H9 (cell line): Measurements from ENCODE around the gene ECHDC1. TPM values are rescaled to one million over a fixed set of nuclear protein-coding genes. Genes with fewer than 3 reads are reported as not detected.

ENCODE experiments used
- DNase-seq: peaks from one replicate; pipeline ENCODE4 v3.0.0-alpha.2; 2017
- H2AFZ ChIP-seq: one replicate; pipeline ENCODE4 v1.6.1; 2013; ENCODE audit warnings: mild to moderate bottlenecking, low read length, control low read depth, moderate library complexity
- H2AK5ac ChIP-seq: 2 replicates; pipeline ENCODE4 v1.6.1; 2013; ENCODE audit warnings: low read length, control low read depth, mixed read lengths; ENCODE audit not compliant: insufficient read length
- H2BK120ac ChIP-seq: one replicate; pipeline ENCODE4 v1.6.1; 2013; ENCODE audit warnings: low read depth, mild to moderate bottlenecking, low read length, control low read depth, inconsistent platforms; ENCODE audit not compliant: poor library complexity, severe bottlenecking
- H2BK12ac ChIP-seq: 2 replicates; pipeline ENCODE4 v1.6.1; 2013; ENCODE audit warnings: low read length, control low read depth, mixed read lengths, low read depth; ENCODE audit not compliant: insufficient read length
- H2BK15ac ChIP-seq: 2 replicates; pipeline ENCODE4 v1.6.1; 2013; ENCODE audit warnings: low read depth, low read length, control low read depth
- H2BK20ac ChIP-seq: one replicate; pipeline ENCODE4 v1.6.1; 2013; ENCODE audit warnings: low read depth, mild to moderate bottlenecking, low read length, control low read depth, inconsistent platforms; ENCODE audit not compliant: poor library complexity, severe bottlenecking
- H2BK5ac ChIP-seq: 2 replicates; pipeline ENCODE4 v1.6.1; 2013; ENCODE audit warnings: low read length, control low read depth, mixed read lengths; ENCODE audit not compliant: insufficient read length
- H3K14ac ChIP-seq: 2 replicates; pipeline ENCODE4 v1.6.1; 2013; ENCODE audit warnings: low read length, control low read depth; ENCODE audit not compliant: insufficient read depth
- H3K18ac ChIP-seq: 2 replicates; pipeline ENCODE4 v1.6.1; 2013; ENCODE audit warnings: low read depth, mild to moderate bottlenecking, mixed read lengths, low read length, control low read depth; ENCODE audit not compliant: insufficient read length
- H3K23ac ChIP-seq: 2 replicates; pipeline ENCODE4 v1.6.1; 2013; ENCODE audit warnings: low read length, control low read depth, mixed read lengths, low read depth; ENCODE audit not compliant: insufficient read length
- H3K23me2 ChIP-seq: 2 replicates; pipeline ENCODE4 v1.6.1; 2013; ENCODE audit warnings: low read depth, mild to moderate bottlenecking, mixed read lengths, low read length, control low read depth; ENCODE audit not compliant: insufficient read length, poor library complexity, severe bottlenecking
- H3K27ac ChIP-seq: 2 replicates; pipeline ENCODE4 v1.5.1; 2013; ENCODE audit warnings: low read length, control low read depth, mixed read lengths, low read depth; ENCODE audit not compliant: insufficient read length
- H3K27me3 ChIP-seq: 2 replicates; pipeline ENCODE4 v1.6.1; 2013; ENCODE audit warnings: low read length, control low read depth, inconsistent platforms; ENCODE audit not compliant: insufficient read depth
- H3K4ac ChIP-seq: 2 replicates; pipeline ENCODE4 v1.6.1; 2013; ENCODE audit warnings: low read depth, mild to moderate bottlenecking, control low read depth, inconsistent platforms, low read length, moderate library complexity
- H3K4me1 ChIP-seq: 2 replicates; pipeline ENCODE4 v1.6.1; 2013; ENCODE audit warnings: low read length, control low read depth, inconsistent platforms; ENCODE audit not compliant: insufficient read depth
- H3K4me2 ChIP-seq: 2 replicates; pipeline ENCODE4 v1.6.1; 2013; ENCODE audit warnings: low read length, control low read depth, mixed read lengths; ENCODE audit not compliant: insufficient read length, insufficient read depth
- H3K56ac ChIP-seq: 2 replicates; pipeline ENCODE4 v1.6.1; 2013; ENCODE audit warnings: low read depth, mild to moderate bottlenecking, mixed read lengths, low read length, control low read depth; ENCODE audit not compliant: insufficient read length
- H3K79me1 ChIP-seq: 2 replicates; pipeline ENCODE4 v1.6.1; 2013; ENCODE audit warnings: low read depth, mild to moderate bottlenecking, moderate library complexity, low read length, control low read depth, inconsistent platforms; ENCODE audit not compliant: insufficient read depth, poor library complexity, severe bottlenecking
- H3K79me2 ChIP-seq: 2 replicates; pipeline ENCODE4 v1.6.1; 2013; ENCODE audit warnings: low read length, control low read depth, inconsistent platforms; ENCODE audit not compliant: insufficient read depth
- H3K9ac ChIP-seq: 2 replicates; pipeline ENCODE4 v1.6.1; 2013; ENCODE audit warnings: low read length, control low read depth, mixed read lengths; ENCODE audit not compliant: insufficient read length; ENCODE audit errors: extremely low read depth
- H3K9me3 ChIP-seq: one replicate; pipeline ENCODE4 v1.6.1; 2013; ENCODE audit warnings: low read depth, low read length, inconsistent platforms; ENCODE audit not compliant: control insufficient read depth
- H3T11ph ChIP-seq: one replicate; pipeline ENCODE4 v1.6.1; 2013; ENCODE audit warnings: mild to moderate bottlenecking, low read length, control low read depth, inconsistent platforms
- H4K20me1 ChIP-seq: one replicate; pipeline ENCODE4 v1.6.1; 2013; ENCODE audit not compliant: control insufficient read depth, insufficient read length, insufficient read depth
- H4K5ac ChIP-seq: 2 replicates; pipeline ENCODE4 v1.6.1; 2013; ENCODE audit warnings: low read depth, mild to moderate bottlenecking, mixed read lengths, low read length, control low read depth; ENCODE audit not compliant: insufficient read length
- H4K8ac ChIP-seq: replicated peaks from 2 replicates; pipeline ENCODE4 v1.6.1; 2013; ENCODE audit warnings: low read length, control low read depth, mixed read lengths, low read depth; ENCODE audit not compliant: insufficient read length
- H4K91ac ChIP-seq: 2 replicates; pipeline ENCODE4 v1.6.1; 2013; ENCODE audit warnings: low read depth, mild to moderate bottlenecking, moderate library complexity, mixed read lengths, low read length, control low read depth; ENCODE audit not compliant: insufficient read length
- H3K27ac Mint-ChIP-seq, 3 experiments: 2 replicates in 2 of 3; 3 replicates in 1 of 3; pipeline ENCODE4 v1.8.0; 2020 to 2021; ENCODE audit warnings: mixed read lengths in 3 of 3, mild to moderate bottlenecking in 1 of 3, moderate library complexity in 1 of 3
- H3K27me3 Mint-ChIP-seq: 2 replicates; pipeline ENCODE4 v1.8.0; 2021; ENCODE audit warnings: low read depth, mild to moderate bottlenecking, moderate library complexity, mixed read lengths
- H3K36me3 Mint-ChIP-seq, 3 experiments: 2 replicates in 2 of 3; 3 replicates in 1 of 3; pipeline ENCODE4 v1.8.0; 2020 to 2021; ENCODE audit warnings: low read depth in 3 of 3, mixed read lengths in 3 of 3; ENCODE audit not compliant: insufficient read depth in 1 of 3
- H3K4me1 Mint-ChIP-seq, 2 experiments: 2 replicates each; pipeline ENCODE4 v1.8.0; 2020; ENCODE audit warnings: mixed read lengths in 2 of 2
- H3K4me3 Mint-ChIP-seq, 2 experiments: 2 replicates in 1 of 2; 3 replicates in 1 of 2; pipeline ENCODE4 v1.8.0; 2020 to 2021; ENCODE audit warnings: mild to moderate bottlenecking in 2 of 2, mixed read lengths in 2 of 2, moderate library complexity in 1 of 2
- H3K9me3 Mint-ChIP-seq, 2 experiments: 2 replicates in 1 of 2; 3 replicates in 1 of 2; pipeline ENCODE4 v1.8.0; 2020; ENCODE audit warnings: mild to moderate bottlenecking in 2 of 2, mixed read lengths in 2 of 2, moderate library complexity in 1 of 2
- CTCF ChIP-seq: fragments of 200-600 bp; sonication (generic); conservative IDR thresholded peaks from 3 replicates; pipeline ENCODE4 v1.8.0; 2021; ENCODE audit warnings: antibody characterized with exemption, mild to moderate bottlenecking
- WGBS: extraction: QIAGEN DNeasy Blood & Tissue Kit; methylation state at CpG from one replicate; pipeline ENCODE4 v1.1.7; 2013; ENCODE audit warnings: missing lambda C conversion rate, low lambda C conversion rate, mixed read lengths; ENCODE audit not compliant: insufficient read length; ENCODE audit errors: extremely low coverage; 5-methylcytosine and 5-hydroxymethylcytosine counted together
- total RNA-seq: library from RNA; stranded (reverse); gene quantifications from 2 replicates; pipeline ENCODE4 v1.2.1, GENCODE V29; 2021

ECHDC1 gene
- total RNA-seq, 1 experiment from 2014 or later, result 47.8 TPM

GRCh38 chr6:127255286-127255685, 88.1 kb downstream of the ECHDC1 start:
- Histone ChIP-seq H3K4me2 (no peak overlapping the region), H4K5ac (no peak overlapping the region), H3K27ac (no peak overlapping the region), H3K79me2 (no peaks in the 10 kb centered on the region), H3K4me1 (no peaks in the 10 kb centered on the region), H3K9me3 (no peaks in the 10 kb centered on the region), H4K91ac (no peak overlapping the region), H3K18ac (no peak overlapping the region), H4K8ac (no peak overlapping the region), H3K4ac (no peak overlapping the region), H3K23ac (no peak overlapping the region), H3K27me3 (no peaks in the 10 kb centered on the region), H3K56ac (no peak overlapping the region), H3K9ac (no peak overlapping the region), H3K23me2 (no peaks in the 10 kb centered on the region), H2AK5ac (no peak overlapping the region), H2BK12ac (no peak overlapping the region), H3T11ph (no peak overlapping the region), H2BK120ac (no peak overlapping the region), H2BK15ac (no peak overlapping the region), H3K79me1 (no peaks in the 10 kb centered on the region), H4K20me1 (no peaks in the 10 kb centered on the region), H2AFZ (no peak overlapping the region), H2BK5ac (no peak overlapping the region), H3K14ac (no peak overlapping the region), H2BK20ac (no peak overlapping the region)
- Mint-ChIP-seq H3K4me1 (no peaks in the 10 kb centered on the region), H3K27me3 (peaks cover 4% of the 10 kb centered on the region), H3K4me3 (no peak overlapping the region), H3K9me3 (no peaks in the 10 kb centered on the region; a peak in 1 of 5 replicates), H3K27ac (no peak overlapping the region), H3K36me3 (no peaks in the 10 kb centered on the region)
- WGBS, result no CpG with 5 or more reads among the region's 6 CpGs
- DNase-seq, result no peak
- no peak for TF ChIP-seq CTCF
